Lower lobe of right lung (tissue), 2 donors: ENCODE results near the gene AQP2. TPM values are rescaled to one million over a fixed set of nuclear protein-coding genes. Genes with fewer than 3 reads are reported as not detected.
A peak's percentile ranks its signal among the peaks of the same experiment; 100 is the strongest.

ENCODE experiments used
- ATAC-seq, 2 donors: fragments of 200-7000 bp; cut with Tn5 transposase; one replicate each; pipeline ENCODE4 v1.9.1; 2020 to 2022; ENCODE audit warnings: mild to moderate bottlenecking in 2 of 2, moderate library complexity in 2 of 2
- DNase-seq: peaks from one replicate; pipeline ENCODE4 v3.0.0-alpha.2; 2020
- H3K27ac ChIP-seq: fragments of 200-600 bp; one replicate; pipeline ENCODE4 v1.8.0; 2022
- H3K27me3 ChIP-seq: fragments of 200-600 bp; one replicate; pipeline ENCODE4 v1.8.0; 2022; ENCODE audit warnings: low read depth
- H3K36me3 ChIP-seq: fragments of 200-600 bp; one replicate; pipeline ENCODE4 v1.8.0; 2022; ENCODE audit warnings: mild to moderate bottlenecking
- H3K4me1 ChIP-seq: fragments of 200-600 bp; one replicate; pipeline ENCODE4 v1.8.0; 2022
- H3K4me3 ChIP-seq: fragments of 200-600 bp; one replicate; pipeline ENCODE4 v1.8.0; 2022; ENCODE audit warnings: mild to moderate bottlenecking
- H3K9me3 ChIP-seq: fragments of 200-600 bp; one replicate; pipeline ENCODE4 v1.8.0; 2022
- intact Hi-C: fragments of 100-400 bp; cut with DNase I; formaldehyde crosslinking; loops from one replicate; pipeline ENCODE4 v1.11.0; 2022
- total RNA-seq: library from RNA; stranded (reverse); fragmentation: NEBNext Ultra II Directional; extraction: Animal tissue kit (Norgen Biotek cat#: 25700); gene quantifications from one replicate; pipeline ENCODE4 v1.2.1, GENCODE V29; 2021
- TF ChIP-seq, protein P1 (sequence below): fragments of 200-600 bp; IDR thresholded peaks from one replicate; pipeline ENCODE4 v1.8.0; 2022; ENCODE audit warnings: antibody characterized with exemption, mild to moderate bottlenecking
- donor health status: DM: no; HTN: yes; CAD: no; lungs with severe emphysema.

Gene AQP2
- total RNA-seq, 1 donor from 2014 or later = not detected

DNA sequence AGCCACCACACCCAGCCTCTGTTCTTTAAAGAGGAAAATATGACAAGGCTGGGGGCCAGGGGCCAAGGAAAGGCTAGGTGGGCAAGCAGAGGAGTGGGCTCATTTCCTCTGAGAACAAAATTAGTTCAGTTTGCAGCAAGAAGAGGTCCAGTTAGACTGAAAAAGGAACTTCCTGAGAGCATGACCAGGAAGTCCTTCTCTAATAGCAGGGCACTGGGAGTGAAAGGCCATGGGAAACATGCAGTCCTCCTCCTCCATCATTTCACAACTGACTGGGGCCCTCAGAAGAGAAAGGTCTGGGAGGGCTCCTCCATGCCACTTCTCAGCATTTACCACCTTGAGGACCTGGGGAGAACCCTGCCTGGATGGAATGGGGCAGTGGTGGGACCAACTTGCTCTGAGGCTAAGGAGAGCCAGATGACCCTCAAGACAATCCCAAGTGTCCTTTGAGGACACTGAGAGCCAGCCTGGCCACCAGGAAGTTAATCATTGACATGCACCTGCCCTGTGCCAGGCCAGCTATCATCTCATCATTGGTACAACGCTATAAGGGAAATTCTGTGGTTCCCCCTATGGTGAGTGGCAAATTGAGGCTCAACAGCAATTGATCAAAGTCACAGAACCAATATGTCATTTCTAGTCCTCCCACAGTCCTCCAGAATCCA is 2.0 kb downstream of the AQP2 start:
- ATAC-seq = no peak
- H3K27me3 ChIP-seq = peaks cover 37% of the 10 kb centered on the region
- H3K27ac ChIP-seq = no peak overlapping the region
- no peaks in the 10 kb centered on the region for H3K9me3 ChIP-seq
- peaks cover 39% of the 10 kb centered on the region for H3K4me1 ChIP-seq
- TF ChIP-seq, protein P1, sequence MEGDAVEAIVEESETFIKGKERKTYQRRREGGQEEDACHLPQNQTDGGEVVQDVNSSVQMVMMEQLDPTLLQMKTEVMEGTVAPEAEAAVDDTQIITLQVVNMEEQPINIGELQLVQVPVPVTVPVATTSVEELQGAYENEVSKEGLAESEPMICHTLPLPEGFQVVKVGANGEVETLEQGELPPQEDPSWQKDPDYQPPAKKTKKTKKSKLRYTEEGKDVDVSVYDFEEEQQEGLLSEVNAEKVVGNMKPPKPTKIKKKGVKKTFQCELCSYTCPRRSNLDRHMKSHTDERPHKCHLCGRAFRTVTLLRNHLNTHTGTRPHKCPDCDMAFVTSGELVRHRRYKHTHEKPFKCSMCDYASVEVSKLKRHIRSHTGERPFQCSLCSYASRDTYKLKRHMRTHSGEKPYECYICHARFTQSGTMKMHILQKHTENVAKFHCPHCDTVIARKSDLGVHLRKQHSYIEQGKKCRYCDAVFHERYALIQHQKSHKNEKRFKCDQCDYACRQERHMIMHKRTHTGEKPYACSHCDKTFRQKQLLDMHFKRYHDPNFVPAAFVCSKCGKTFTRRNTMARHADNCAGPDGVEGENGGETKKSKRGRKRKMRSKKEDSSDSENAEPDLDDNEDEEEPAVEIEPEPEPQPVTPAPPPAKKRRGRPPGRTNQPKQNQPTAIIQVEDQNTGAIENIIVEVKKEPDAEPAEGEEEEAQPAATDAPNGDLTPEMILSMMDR = no peak
- no peaks in the 10 kb centered on the region for H3K36me3 ChIP-seq
- H3K4me3 ChIP-seq = no peak overlapping the region
- intact Hi-C loops = no loop called here
- DNase-seq = no peak

DNA sequence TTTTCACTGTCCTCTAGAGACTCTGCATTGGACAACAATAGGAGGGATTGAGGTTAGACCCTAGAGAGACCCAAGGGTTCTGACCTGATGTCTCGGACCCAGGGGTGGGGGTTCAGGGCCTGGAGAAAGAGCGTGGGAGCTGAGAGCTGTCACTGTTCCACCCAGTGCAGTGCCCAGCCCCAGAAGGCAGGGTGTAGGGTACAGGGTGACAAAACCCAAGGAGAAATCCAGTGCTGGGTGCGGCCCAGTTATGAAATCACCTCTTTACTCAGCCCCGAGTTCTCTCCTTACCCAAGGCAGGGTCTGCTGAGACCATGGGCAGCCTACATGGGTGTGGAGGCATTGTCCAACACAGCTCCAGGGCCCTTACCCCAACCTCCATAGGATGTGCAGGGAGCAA is 2.6 kb downstream of the AQP2 start:
- Histone ChIP-seq H3K9me3 (no peaks in the 10 kb centered on the region), H3K27ac (no peak overlapping the region), H3K27me3 (peaks cover 41% of the 10 kb centered on the region), H3K4me1 (peaks cover 39% of the 10 kb centered on the region), H3K36me3 (no peaks in the 10 kb centered on the region), H3K4me3 (no peak overlapping the region)
- ATAC-seq (peak; percentile 48), DNase-seq (peak; percentile 46)
- intact Hi-C loops = no loop called here
- TF ChIP-seq, protein P1 = no peak

DNA sequence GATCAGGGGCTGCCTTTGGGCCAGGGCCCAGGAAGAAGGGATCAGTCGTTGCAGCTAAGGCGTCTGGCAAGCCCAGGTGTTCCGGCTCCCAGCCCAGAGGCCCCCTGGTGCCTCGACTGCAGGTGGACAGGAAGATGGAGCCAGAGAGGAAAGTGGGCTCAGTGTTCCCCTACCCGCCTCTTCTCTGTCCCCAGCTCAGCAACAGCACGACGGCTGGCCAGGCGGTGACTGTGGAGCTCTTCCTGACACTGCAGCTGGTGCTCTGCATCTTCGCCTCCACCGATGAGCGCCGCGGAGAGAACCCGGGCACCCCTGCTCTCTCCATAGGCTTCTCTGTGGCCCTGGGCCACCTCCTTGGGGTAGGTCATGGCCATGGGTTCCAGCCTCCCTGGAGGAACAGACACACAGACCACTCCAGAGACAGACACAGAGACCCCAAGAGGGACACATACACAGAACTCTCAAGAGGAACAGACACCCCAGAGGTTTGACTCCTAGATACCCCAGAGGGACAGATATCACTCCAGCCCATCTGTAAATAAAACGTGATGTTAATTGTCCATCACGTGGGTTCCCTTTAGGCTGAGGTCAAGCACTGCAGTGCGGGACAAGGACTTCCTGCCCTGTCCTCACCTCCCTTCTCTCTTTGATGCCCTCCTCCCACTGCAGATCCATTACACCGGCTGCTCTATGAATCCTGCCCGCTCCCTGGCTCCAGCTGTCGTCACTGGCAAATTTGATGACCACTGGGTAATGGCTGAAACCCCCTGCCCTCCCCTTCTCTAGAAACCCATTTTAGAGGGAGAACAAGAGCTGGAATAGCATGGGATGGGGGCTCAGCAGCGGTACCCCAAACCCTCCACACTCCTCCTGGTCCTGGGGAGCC is 3.7 kb downstream of the AQP2 start:
- Histone ChIP-seq H3K36me3 (no peaks in the 10 kb centered on the region), H3K4me1 (peaks cover 39% of the 10 kb centered on the region), H3K9me3 (no peaks in the 10 kb centered on the region), H3K27ac (no peak overlapping the region), H3K4me3 (no peak overlapping the region), H3K27me3 (peaks cover 51% of the 10 kb centered on the region)
- ATAC-seq (peak in 1 of 2 donors; percentile 18), DNase-seq (peak; percentile 35)
- TF ChIP-seq, protein P1 = no peak
- intact Hi-C loops = no loop called here

DNA sequence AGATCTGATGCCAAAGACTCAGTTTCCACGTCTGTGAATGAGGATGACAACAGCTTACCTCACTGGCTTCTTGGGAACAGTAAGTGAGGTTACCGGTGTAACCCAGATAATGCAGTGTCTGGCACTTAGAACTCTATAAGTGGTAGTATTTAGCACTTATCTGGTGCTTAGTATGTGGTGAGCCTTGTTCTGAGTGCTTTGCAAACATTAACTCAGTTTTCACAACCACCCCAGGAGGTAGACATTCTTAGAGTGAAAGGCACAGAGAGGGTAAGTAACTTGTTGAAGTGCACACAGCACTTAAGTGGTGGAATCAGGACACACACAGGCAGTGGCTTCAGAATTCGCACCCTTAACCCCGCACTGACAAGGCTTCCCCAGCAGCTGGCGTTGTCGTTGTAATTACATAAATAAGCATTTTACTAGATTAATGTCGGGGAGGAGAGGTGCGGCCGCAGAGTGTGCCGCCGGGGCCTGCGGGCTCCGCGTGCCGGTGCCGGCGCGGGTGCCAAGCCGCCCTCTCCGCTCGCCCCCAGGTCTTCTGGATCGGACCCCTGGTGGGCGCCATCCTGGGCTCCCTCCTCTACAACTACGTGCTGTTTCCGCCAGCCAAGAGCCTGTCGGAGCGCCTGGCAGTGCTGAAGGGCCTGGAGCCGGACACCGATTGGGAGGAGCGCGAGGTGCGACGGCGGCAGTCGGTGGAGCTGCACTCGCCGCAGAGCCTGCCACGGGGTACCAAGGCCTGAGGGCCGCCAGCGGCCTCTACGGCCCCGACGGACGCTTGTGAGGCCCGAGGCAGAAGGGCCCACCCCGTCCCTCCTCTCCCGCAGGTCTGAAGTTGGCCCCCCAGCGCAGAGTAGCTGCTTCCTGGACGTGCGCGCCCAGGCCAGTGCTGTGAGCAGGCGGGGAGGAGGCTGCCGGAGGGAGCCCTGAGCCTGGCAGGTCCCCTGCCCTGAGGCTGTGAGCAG is 4.6 kb downstream of the AQP2 start:
- no peak overlapping the region for H3K27ac ChIP-seq
- peak; percentile 70 to 80 for ATAC-seq
- H3K9me3 ChIP-seq = no peaks in the 10 kb centered on the region
- TF ChIP-seq, protein P1 = no peak
- no peaks in the 10 kb centered on the region for H3K36me3 ChIP-seq
- DNase-seq = no peak
- no peak overlapping the region for H3K4me3 ChIP-seq
- peaks cover 58% of the 10 kb centered on the region for H3K27me3 ChIP-seq
- H3K4me1 ChIP-seq = peaks cover 39% of the 10 kb centered on the region
- intact Hi-C loops = no loop called here
